Type B pancreatic cell (in vitro differentiated cells): Measurements from ENCODE around the gene SEL1L3. TPM values are rescaled to one million over a fixed set of nuclear protein-coding genes. Genes with fewer than 3 reads are reported as not detected.

Experiments
- DNase-seq: peaks from one replicate; pipeline ENCODE4 v3.0.0; 2021; ENCODE audit warnings: mixed read lengths; ENCODE audit not compliant: unreplicated experiment; ENCODE audit errors: extremely low spot score
- H3K27ac Mint-ChIP-seq: 2 replicates; pipeline ENCODE4 v1.8.0; 2021; ENCODE audit warnings: mild to moderate bottlenecking, mixed read lengths
- H3K27me3 Mint-ChIP-seq: 2 replicates; pipeline ENCODE4 v1.8.0; 2021; ENCODE audit warnings: mixed read lengths
- H3K36me3 Mint-ChIP-seq: 2 replicates; pipeline ENCODE4 v1.8.0; 2021; ENCODE audit warnings: mixed read lengths
- H3K4me1 Mint-ChIP-seq: one replicate; pipeline ENCODE4 v1.8.0; 2021; ENCODE audit warnings: mixed read lengths; ENCODE audit not compliant: unreplicated experiment
- H3K4me3 Mint-ChIP-seq: 2 replicates; pipeline ENCODE4 v1.8.0; 2021; ENCODE audit warnings: mild to moderate bottlenecking, mixed read lengths
- H3K9me3 Mint-ChIP-seq: 2 replicates; pipeline ENCODE4 v1.8.0; 2021; ENCODE audit warnings: mixed read lengths
- total RNA-seq: library from RNA; stranded (reverse); gene quantifications from 2 replicates; pipeline ENCODE4 v1.2.1, GENCODE V29; 2021; ENCODE audit warnings: low replicate concordance
- TF ChIP-seq, protein P1 (sequence below): fragments of 200-600 bp; sonication (generic); conservative IDR thresholded peaks from 2 replicates; pipeline ENCODE4 v1.5.0; 2021; ENCODE audit warnings: antibody characterized with exemption, mild to moderate bottlenecking

The SEL1L3 gene
- total RNA-seq, 1 donor from 2014 or later: 28.2 TPM

DNA sequence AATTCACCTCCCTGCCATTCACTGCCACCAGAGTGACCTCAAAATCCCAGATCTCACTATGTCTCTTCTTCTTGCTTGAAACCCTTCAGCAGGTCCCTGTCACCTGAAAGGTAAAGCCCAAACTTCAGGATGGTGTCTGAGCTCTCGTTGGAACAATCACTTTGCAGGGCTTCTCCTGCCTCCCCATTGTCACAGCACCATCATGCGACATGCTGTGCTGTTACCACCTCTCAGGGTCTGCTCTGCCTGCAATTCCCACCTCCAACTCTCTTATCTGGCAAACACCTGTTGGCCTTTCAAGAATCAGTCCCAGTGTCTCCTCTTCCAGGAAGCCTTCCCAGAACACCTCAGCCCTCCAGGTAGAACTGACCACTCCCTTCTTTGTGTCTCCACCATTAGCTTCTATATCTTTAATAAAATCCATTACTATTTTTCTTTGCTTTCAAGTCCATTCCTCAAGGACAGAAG, 46.2 kb downstream of the SEL1L3 start:
- Mint-ChIP-seq H3K4me1 (peaks cover 14% of the 10 kb centered on the region), H3K36me3 (peaks cover 14% of the 10 kb centered on the region), H3K27ac (no peak overlapping the region), H3K27me3 (no peaks in the 10 kb centered on the region), H3K4me3 (no peak overlapping the region), H3K9me3 (peaks cover 5% of the 10 kb centered on the region)
- TF ChIP-seq, protein P1, sequence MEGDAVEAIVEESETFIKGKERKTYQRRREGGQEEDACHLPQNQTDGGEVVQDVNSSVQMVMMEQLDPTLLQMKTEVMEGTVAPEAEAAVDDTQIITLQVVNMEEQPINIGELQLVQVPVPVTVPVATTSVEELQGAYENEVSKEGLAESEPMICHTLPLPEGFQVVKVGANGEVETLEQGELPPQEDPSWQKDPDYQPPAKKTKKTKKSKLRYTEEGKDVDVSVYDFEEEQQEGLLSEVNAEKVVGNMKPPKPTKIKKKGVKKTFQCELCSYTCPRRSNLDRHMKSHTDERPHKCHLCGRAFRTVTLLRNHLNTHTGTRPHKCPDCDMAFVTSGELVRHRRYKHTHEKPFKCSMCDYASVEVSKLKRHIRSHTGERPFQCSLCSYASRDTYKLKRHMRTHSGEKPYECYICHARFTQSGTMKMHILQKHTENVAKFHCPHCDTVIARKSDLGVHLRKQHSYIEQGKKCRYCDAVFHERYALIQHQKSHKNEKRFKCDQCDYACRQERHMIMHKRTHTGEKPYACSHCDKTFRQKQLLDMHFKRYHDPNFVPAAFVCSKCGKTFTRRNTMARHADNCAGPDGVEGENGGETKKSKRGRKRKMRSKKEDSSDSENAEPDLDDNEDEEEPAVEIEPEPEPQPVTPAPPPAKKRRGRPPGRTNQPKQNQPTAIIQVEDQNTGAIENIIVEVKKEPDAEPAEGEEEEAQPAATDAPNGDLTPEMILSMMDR: no peak
- no peak for DNase-seq

DNA sequence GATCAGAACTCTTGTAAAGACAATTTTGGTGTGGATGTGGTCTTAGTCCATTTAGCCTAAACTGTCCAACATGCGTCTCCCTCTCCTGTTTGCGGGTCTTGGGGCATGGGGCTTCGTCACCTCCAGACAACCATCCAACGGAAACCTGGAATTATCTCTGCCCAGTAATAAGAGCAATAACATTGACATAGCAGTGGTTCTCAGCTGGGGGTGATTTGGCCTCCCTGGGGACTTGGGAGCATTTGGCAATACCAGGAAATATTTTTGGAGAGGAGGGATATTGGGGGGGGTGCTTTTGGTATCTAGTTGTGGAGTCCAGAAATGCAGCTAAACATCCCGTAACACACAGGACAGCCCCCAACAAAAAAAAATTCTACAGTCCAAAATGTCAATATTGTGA, 47.2 kb downstream of the SEL1L3 start:
- no peak for DNase-seq
- Mint-ChIP-seq H3K36me3 (peaks cover 19% of the 10 kb centered on the region), H3K27me3 (no peaks in the 10 kb centered on the region), H3K4me3 (no peak overlapping the region), H3K27ac (no peak overlapping the region), H3K9me3 (peaks cover 5% of the 10 kb centered on the region), H3K4me1 (peaks cover 14% of the 10 kb centered on the region)
- TF ChIP-seq, protein P1: no peak

- H3K36me3 Mint-ChIP-seq: peaks cover 16% of the 10 kb centered on the region
Observed at GRCh38 chr4:25814301-25815136, 48.3 kb downstream of the SEL1L3 start.

DNA sequence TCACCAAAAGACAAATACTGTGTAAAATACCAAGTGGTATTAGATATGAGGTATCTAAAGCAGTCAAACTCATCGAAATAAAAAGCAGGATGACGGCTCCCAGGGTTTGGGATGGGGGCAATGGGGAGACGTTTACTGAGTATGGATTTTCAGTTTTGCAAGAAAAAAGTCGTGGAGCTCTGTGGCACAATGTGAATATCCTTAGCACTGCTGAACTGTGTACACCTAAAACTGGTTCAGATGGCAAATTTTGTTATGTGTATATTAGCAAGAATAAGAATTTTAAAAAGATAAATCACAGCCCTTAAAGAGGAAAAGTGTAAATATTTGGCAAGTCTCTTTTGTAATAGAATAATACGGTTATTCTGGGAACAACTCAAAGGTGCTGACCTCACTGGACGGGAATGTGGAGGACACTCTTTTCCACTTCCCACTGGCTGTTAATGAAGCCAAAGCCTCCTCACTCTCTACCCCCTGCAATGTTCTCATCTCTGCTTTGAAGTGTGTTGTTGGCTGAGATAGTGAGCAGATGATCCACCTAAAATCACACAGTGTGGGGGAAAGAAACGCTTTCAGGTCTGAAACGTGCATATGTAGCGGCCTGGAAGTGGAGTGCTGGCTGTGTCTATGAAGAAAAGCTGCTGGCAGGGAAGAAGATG, 49.2 kb downstream of the SEL1L3 start:
- Mint-ChIP-seq H3K4me3 (no peak overlapping the region), H3K9me3 (peaks cover 5% of the 10 kb centered on the region), H3K27ac (peak overlapping the region; percentile 84), H3K4me1 (peaks cover 14% of the 10 kb centered on the region), H3K36me3 (peaks cover 13% of the 10 kb centered on the region), H3K27me3 (no peaks in the 10 kb centered on the region)
- TF ChIP-seq, protein P1: no peak
- no peak for DNase-seq

More at GRCh38 chr4:25814301-25815136, 48.3 kb downstream of the SEL1L3 start:
- Mint-ChIP-seq H3K4me1 (peaks cover 14% of the 10 kb centered on the region), H3K27ac (peak overlapping the region; percentile 84), H3K4me3 (peak overlapping the region; percentile 28), H3K27me3 (no peaks in the 10 kb centered on the region), H3K9me3 (peaks cover 5% of the 10 kb centered on the region)
- DNase-seq: no peak
- TF ChIP-seq, protein P1: no peak

- H3K27me3 Mint-ChIP-seq: no peaks in the 10 kb centered on the region
- H3K36me3 Mint-ChIP-seq: peaks cover 13% of the 10 kb centered on the region
- peaks cover 14% of the 10 kb centered on the region for H3K4me1 Mint-ChIP-seq
- TF ChIP-seq, protein P1: no peak
- no peak overlapping the region for H3K4me3 Mint-ChIP-seq
- peaks cover 5% of the 10 kb centered on the region for H3K9me3 Mint-ChIP-seq
- DNase-seq: no peak
- H3K27ac Mint-ChIP-seq: no peak overlapping the region
Observed at GRCh38 chr4:25811841-25812240, 50.9 kb downstream of the SEL1L3 start.
